22Rv1 (cell line): Measurements from ENCODE around the gene TNC.

ENCODE experiments used
- H3K27ac ChIP-seq: fragments of 450-650 bp; 2 replicates; pipeline ENCODE4 v1.5.1; 2017
- CTCF ChIP-seq: fragments of 450-650 bp; IDR thresholded peaks from 2 replicates; pipeline ENCODE4 v1.5.1; 2017; ENCODE audit warnings: mild to moderate bottlenecking
- ZFX ChIP-seq: fragments of 450-650 bp; IDR thresholded peaks from 2 replicates; pipeline ENCODE4 v1.6.1; 2017; ENCODE audit warnings: antibody characterized with exemption, borderline replicate concordance

The TNC gene

GRCh38 chr9:114973216-114973615 is 144.7 kb downstream of the TNC start:
- no peak overlapping the region for H3K27ac ChIP-seq
- no peak for TF ChIP-seq CTCF
- no peak for TF ChIP-seq ZFX

GRCh38 chr9:114972510-114973136 is 145.3 kb downstream of the TNC start:
- TF ChIP-seq ZFX (no peak), CTCF (no peak)
- H3K27ac ChIP-seq, result no peak overlapping the region
